Renal cortical epithelial cell (primary cell): ENCODE data around the gene CLPTM1L. TPM values are rescaled to one million over a fixed set of nuclear protein-coding genes. Genes with fewer than 3 reads are reported as not detected.

Source experiments
- DNase-seq: peaks from one replicate; pipeline ENCODE4 v3.0.0-alpha.2; 2011; ENCODE audit warnings: low read depth
- total RNA-seq: library from RNA; depleted of rRNA; stranded (reverse); fragments of >200 nt; gene quantifications from 2 replicates; pipeline ENCODE4 v1.2.3, GENCODE V29; 2014

The CLPTM1L gene
- total RNA-seq = 189 and 249 TPM in 2 replicates

DNA sequence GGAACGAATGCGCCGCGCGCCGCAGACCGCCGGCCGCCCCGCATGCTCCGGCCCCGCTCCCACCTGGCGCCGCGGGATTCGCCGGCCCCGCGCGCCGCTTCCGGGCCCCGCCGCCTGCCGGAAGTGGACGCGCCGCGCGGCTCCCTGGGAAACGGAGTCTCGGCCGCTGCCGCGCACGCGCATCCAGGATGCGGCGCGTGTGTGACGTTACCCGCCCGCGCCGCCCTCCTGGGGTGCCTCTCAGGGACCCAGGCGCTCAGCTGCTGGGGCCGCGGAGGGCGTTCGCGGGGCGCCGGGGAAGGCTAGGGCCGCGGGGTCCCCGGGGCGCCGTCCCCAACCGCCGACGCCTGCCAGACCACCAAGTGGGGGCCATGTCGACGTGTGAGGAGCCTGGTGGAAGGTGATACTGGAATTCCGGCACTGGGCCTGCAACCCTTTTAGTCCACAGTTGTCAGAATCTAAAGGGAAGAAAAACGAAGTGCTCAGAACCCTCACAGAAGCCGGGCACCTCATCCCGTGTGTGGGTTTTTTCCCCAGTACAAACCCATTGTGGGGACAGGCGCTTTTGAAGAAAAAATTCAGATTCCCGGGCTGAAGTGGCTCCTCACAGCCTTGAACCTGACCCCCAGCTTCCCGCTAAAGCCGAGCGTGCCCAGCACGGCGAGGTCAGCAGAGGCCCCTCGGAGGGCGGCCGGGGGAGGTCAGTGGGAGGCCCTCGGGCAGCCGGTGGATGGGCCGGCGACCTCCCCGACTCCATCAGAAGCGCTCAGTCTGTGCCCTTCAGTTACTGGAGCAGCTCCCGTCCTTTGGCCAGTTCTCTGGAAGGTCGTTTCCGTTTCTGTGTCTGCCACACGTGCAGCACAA is at the start of gene CLPTM1L:
Gene CLPTM1L (minus strand): TSS at position 125 of the 864 bp plus-strand sequence. CDS start 258 bp downstream, outside the sequence.
- peak; percentile 63 for DNase-seq

- no peak for DNase-seq
These were observed 48.9 kb upstream of the CLPTM1L start for GRCh38 chr5:1393571-1394501.

- DNase-seq = no peak
These were observed 48.1 kb upstream of the CLPTM1L start for GRCh38 chr5:1392801-1393565.

DNA sequence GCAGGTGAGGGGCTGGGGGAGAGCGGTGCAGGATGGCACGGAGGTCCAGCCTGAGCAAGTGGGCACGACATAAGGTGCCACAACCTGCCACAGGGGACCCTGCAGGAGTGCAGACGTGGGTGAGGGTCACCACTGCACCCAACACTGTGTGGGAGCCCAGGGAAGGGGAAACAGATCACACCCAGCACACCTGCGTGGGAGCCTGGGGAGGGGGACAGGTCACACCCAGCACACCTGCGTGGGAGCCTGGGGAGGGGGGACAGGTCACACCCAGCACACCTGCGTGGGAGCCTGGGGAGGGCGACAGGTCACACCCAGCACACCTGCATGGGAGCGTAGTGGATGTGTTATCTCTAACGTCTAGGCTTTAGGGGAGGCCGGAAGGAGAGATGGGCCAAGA is 47.4 kb upstream of the CLPTM1L start:
- no peak for DNase-seq

GRCh38 chr5:1391691-1392090 is 46.8 kb upstream of the CLPTM1L start:
- DNase-seq = no peak

DNA sequence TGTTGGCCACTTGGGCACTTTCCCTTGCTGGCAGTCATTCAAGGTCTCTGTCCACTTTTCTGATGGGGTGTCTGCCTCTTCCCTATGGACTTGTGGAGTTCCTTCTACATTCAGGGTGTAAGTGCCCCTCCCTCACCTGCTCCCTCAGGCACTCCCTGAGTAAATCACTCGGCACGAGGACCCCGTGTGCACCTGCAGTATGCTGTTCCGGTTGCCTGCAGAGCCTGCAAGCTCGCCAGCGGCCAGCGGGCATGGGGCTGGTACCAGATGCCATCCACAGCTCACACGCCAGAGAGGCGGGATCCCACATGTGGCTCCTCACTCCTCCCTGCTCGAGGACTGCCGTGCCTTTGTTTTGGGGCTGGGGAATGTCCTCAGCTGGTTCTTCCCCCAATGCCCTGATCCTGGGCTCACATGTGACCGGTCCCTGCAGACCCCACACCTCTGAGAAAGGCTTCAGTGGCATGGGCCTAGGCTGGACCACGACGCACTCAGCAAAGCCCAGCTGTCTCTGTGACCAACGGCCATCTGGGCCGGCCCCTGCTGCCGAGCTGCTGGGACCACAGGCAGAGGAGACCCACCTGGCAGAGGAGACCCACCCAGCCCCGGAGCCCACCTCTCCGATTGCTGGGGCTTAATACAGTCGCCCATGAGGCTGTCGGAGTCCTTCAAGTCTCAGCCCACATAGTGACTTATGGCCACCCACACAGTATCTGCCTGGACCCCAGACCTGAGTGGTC is 46.1 kb upstream of the CLPTM1L start:
- DNase-seq = no peak

- no peak for DNase-seq
These were observed 45.4 kb upstream of the CLPTM1L start for GRCh38 chr5:1390333-1390732.

DNA sequence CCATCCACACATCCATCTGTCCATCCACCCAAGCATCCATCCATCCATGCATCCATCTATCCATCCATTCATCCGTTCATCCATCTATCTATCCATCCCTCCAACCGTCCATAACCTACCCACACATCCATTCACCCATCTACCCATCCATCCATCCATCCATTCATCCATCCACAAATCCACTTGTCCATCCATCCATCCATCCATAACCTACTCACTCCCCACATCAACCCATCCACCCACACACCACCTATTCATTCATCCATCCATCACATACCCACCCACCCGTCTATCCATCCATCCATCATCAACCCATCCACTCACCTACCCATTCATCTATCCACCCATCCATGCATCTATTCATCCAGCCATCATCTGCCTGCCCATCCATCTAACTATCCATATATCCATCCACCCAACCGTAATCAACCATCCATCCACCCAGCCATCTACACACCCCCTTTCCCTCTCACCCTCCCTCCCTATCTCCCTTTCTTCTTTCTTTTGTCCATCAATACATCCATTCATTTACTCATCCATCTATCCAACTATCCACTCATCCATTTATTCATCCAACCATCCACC is 43.6 kb upstream of the CLPTM1L start:
- no peak for DNase-seq

GRCh38 chr5:1387876-1388275 is 43.0 kb upstream of the CLPTM1L start:
- DNase-seq = no peak

DNA sequence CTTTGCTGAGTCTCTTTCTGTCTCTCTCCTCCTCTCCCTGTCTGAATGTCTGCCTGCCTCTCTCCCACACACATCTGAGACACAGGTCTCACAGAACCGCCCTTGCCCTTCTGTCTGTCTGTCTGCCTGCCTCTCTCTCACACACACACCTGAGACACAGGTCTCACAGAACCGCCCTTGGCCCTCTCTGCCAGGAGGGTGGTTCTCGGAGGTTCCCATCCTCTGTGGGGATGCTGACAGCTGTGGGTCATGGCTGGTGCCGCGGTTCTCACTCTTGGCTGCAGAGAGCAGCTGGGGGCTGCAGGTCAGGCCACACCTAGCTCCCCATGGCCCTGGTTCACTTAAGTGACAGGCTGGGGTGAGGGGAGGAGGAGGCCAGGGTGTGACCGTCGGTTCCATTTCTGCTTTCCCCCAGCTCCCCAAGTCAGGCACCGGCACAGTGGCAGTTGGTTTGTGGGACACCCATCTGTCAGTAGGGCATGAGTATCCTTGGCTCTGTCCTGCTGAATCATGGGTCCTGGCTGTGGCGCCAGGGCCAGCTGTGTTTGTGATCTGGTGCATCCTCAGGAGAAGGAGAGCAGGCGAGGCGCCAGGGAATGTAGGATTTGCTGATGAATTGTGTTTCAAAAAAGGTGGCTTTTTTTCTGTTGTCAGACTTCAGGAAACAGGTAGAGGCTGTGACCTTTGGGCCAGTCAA is 42.3 kb upstream of the CLPTM1L start:
- no peak for DNase-seq

- DNase-seq = peak; percentile 20
These were observed 41.4 kb upstream of the CLPTM1L start for GRCh38 chr5:1386274-1386717.

- DNase-seq = peak; percentile 16
These were observed 40.7 kb upstream of the CLPTM1L start for GRCh38 chr5:1385395-1386273.

DNA sequence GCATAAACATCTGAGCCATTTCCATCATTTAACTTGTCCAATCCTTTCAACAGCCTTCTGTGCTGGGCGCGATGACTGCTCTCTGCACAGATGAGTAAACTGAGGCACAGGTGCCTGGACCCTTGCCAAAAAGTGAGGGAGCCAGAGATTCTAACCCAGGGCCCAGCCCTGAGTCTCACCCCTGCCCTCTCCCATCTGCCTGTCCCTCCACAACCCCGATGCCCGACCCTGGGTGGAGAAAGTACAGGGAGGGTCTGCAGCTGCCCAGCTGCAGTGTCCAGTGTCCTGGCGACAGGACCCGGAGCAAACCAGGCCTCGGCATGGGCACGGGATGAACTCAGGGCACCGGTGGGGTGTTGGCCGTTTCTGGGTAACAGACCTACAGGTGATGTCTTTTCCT is 39.6 kb upstream of the CLPTM1L start:
- no peak for DNase-seq

DNA sequence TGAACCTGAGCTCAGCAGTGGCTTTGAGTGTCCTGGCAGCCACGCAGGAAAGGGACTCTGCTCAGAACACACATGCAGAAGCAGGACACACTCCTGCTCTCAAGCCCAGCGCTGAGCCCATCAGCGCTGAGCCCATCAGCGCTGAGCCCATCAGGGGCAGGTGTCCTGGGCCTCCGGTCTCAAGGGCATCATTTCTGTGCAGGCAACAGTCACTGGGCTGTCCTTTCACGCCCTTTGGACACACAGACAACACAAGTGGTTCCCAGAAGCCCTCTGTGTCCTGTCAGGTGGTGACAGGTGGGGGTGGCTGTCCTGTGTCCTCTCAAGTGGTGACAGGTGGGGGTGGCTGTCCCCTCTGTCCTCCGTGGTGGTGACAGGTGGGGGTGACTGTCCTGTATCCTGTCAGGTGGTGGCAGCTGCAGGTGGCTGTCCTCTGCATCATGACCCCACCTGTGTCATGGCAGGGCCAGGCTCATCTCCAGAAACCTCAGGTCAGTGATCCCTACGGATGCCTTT is 39.0 kb upstream of the CLPTM1L start:
- no peak for DNase-seq

DNA sequence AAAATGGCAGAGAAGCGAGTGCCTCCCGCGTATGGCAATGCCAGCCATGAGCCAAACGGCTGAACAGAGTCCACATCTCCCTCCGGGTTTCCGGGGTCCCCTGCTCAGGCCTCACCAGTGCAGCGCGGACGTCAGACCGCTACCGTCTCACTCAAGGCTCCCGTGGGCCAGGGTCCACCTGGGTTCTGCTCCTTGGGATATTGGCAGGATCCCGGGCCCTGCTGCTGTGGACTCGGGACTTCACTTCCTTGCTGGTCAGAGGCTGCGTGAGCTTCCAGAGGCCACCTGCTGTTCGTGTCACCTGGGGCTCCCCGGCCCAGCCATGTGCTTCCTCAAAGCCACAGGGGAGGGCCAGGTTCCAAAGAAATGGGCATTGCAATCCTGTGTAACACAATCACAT is 38.4 kb upstream of the CLPTM1L start:
- no peak for DNase-seq

DNA sequence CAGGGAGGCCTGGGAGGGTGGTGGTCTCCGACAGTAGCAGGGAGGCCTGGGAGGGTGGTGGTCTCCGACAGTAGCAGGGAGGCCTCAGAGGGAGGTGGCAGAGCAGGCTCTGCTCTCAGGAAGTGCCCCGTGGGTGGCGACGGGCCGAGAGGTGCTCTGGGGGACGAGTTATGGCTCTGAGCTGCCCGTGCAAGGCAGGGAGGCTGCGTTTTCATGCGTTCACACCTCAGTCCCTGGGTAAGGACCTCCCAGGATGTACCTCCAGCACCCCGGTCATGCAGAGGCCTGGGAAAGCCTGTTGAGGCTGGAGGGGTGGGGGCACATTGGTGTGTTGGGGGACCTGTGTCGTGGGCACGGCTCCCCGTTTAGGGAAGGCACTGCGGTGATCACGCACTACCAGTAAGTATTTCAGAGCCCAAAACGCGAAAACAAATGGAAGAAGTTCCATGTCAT is 37.4 kb upstream of the CLPTM1L start:
- DNase-seq = no peak

DNA sequence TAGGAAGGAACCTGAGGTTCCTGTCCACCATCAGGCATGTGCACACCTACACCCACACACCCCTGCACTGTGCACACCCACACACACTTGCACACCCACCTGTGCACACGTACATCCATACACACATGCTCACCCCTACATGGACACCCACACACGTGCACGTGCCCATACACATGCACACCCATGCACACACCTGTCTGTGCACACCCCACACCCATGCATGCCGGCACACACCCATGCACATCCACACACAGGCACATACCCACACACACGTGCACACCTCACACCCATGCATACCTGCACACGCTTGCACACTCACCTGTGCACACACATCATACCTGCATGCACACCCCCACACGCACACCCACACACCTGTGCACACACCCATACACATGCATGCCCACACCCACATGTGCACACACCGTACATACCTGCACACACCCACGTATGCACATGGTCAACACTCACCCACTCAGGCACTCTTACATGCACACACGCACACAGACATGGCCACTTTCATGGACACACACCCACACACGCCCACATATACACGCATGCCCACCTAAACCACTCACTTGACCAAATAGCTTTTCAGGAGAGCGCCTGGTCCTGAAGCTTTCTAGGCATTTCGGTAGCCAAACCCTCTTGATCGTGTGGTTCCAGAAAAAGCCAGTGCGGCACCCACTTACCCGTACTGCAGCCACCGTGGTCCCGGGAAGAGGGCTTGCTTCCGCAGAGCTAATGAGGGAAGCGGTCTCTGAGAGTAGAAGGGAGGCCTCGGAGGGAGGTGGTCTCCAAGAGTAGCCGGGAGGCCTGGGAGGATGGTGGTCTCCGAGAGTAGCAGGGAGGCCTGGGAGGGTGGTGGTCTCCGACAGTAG is 36.7 kb upstream of the CLPTM1L start:
- DNase-seq = no peak

- DNase-seq = no peak
These were observed 36.0 kb upstream of the CLPTM1L start for GRCh38 chr5:1380910-1381309.
